ENCODE data around the gene CORO2A.

The CORO2A gene

GRCh38 chr9:98171176-98171925 is 21.1 kb downstream of the CORO2A start:
- DNase-seq (ENCODE audit: low spot score): no peak

GRCh38 chr9:98168941-98169488 is 23.4 kb downstream of the CORO2A start:
- no peak for DNase-seq (ENCODE audit: low spot score)

- no peak for DNase-seq (ENCODE audit: low spot score)
Measured at GRCh38 chr9:98168153-98168780, 24.2 kb downstream of the CORO2A start.

- DNase-seq (ENCODE audit: low spot score): no peak
Measured at GRCh38 chr9:98164912-98165311, 27.5 kb downstream of the CORO2A start.

- no peak for DNase-seq (ENCODE audit: low spot score)
Measured at GRCh38 chr9:98162613-98163012, 29.8 kb downstream of the CORO2A start.

- DNase-seq (ENCODE audit: low spot score): no peak
Measured at GRCh38 chr9:98161851-98162250, 30.6 kb downstream of the CORO2A start.

- DNase-seq (ENCODE audit: low spot score): no peak
Measured at GRCh38 chr9:98159790-98160189, 32.6 kb downstream of the CORO2A start.

GRCh38 chr9:98159301-98159700 is 33.1 kb downstream of the CORO2A start:
- DNase-seq (ENCODE audit: low spot score): no peak

GRCh38 chr9:98158071-98158831 is 34.2 kb downstream of the CORO2A start:
- peak; percentile 65 for DNase-seq (ENCODE audit: low spot score)

- no peak for DNase-seq (ENCODE audit: low spot score)
Measured at GRCh38 chr9:98157372-98157771, 35.1 kb downstream of the CORO2A start.

- DNase-seq (ENCODE audit: low spot score): no peak
Measured at GRCh38 chr9:98154678-98155077, 37.8 kb downstream of the CORO2A start.

- no peak for DNase-seq (ENCODE audit: low spot score)
Measured at GRCh38 chr9:98152526-98152925, 39.9 kb downstream of the CORO2A start.

- no peak for DNase-seq (ENCODE audit: low spot score)
Measured at GRCh38 chr9:98150721-98151120, 41.7 kb downstream of the CORO2A start.

GRCh38 chr9:98150164-98150563 is 42.3 kb downstream of the CORO2A start:
- no peak for DNase-seq (ENCODE audit: low spot score)

- DNase-seq (ENCODE audit: low spot score): no peak
Measured at GRCh38 chr9:98149422-98149821, 43.0 kb downstream of the CORO2A start.

- DNase-seq (ENCODE audit: low spot score): no peak
Measured at GRCh38 chr9:98148486-98148885, 44.0 kb downstream of the CORO2A start.

- no peak for DNase-seq (ENCODE audit: low spot score)
Measured at GRCh38 chr9:98147582-98147981, 44.9 kb downstream of the CORO2A start.

- DNase-seq (ENCODE audit: low spot score): peak; percentile 98
Measured at GRCh38 chr9:98146101-98146991, 46.1 kb downstream of the CORO2A start.

- no peak for DNase-seq (ENCODE audit: low spot score)
Measured at GRCh38 chr9:98144631-98145030, 47.8 kb downstream of the CORO2A start.

GRCh38 chr9:98144076-98144475 is 48.4 kb downstream of the CORO2A start:
- DNase-seq (ENCODE audit: low spot score): no peak

- no peak for DNase-seq (ENCODE audit: low spot score)
Measured at GRCh38 chr9:98142925-98143481, 49.4 kb downstream of the CORO2A start.
